NCI-H128 (cell line): ENCODE measurements around the gene MAPK4.
"Not testable (repeated sequence)": the region's sequence is repeated elsewhere in the genome, so short reads cannot be mapped to it uniquely, and the experiment has no call there.

Experiments used
- DNase-seq: peaks from one replicate; lab custom pipeline; 2025; ENCODE audit not compliant: unreplicated experiment; lab: John Stamatoyannopoulos, UW

Gene MAPK4

GRCh38 chr18:50573196-50573595 is 13.3 kb downstream of the MAPK4 start:
- DNase-seq: not testable (repeated sequence)

GRCh38 chr18:50573679-50574078 is 13.8 kb downstream of the MAPK4 start:
- no peak for DNase-seq

GRCh38 chr18:50578030-50578429 is 18.1 kb downstream of the MAPK4 start:
- no peak for DNase-seq

- DNase-seq: no peak
Measured at GRCh38 chr18:50578651-50579050, 18.8 kb downstream of the MAPK4 start.

GRCh38 chr18:50579061-50579774 is 19.3 kb downstream of the MAPK4 start:
- no peak for DNase-seq

- no peak for DNase-seq
Measured at GRCh38 chr18:50581517-50581916, 21.6 kb downstream of the MAPK4 start.

- no peak for DNase-seq
Measured at GRCh38 chr18:50582500-50582899, 22.6 kb downstream of the MAPK4 start.

GRCh38 chr18:50586710-50587109 is 26.8 kb downstream of the MAPK4 start:
- no peak for DNase-seq

- DNase-seq: no peak
Measured at GRCh38 chr18:50590593-50590992, 30.7 kb downstream of the MAPK4 start.

GRCh38 chr18:50594012-50594411 is 34.1 kb downstream of the MAPK4 start:
- no peak for DNase-seq

- DNase-seq: no peak
Measured at GRCh38 chr18:50594942-50595341, 35.1 kb downstream of the MAPK4 start.

- no peak for DNase-seq
Measured at GRCh38 chr18:50602466-50602865, 42.6 kb downstream of the MAPK4 start.

GRCh38 chr18:50606609-50607008 is 46.7 kb downstream of the MAPK4 start:
- no peak for DNase-seq

GRCh38 chr18:50607378-50607926 is 47.6 kb downstream of the MAPK4 start:
- no peak for DNase-seq

- not testable (repeated sequence) for DNase-seq
Measured at GRCh38 chr18:50609171-50609570, 49.3 kb downstream of the MAPK4 start.

GRCh38 chr18:50610349-50610748 is 50.5 kb downstream of the MAPK4 start:
- DNase-seq: no peak

- DNase-seq: no peak
Measured at GRCh38 chr18:50611529-50611941, 51.6 kb downstream of the MAPK4 start.

GRCh38 chr18:50614838-50615237 is 55.0 kb downstream of the MAPK4 start:
- DNase-seq: no peak

- DNase-seq: no peak
Measured at GRCh38 chr18:50616484-50617048, 56.7 kb downstream of the MAPK4 start.

GRCh38 chr18:50619861-50620275 is 60.0 kb downstream of the MAPK4 start:
- DNase-seq: no peak

GRCh38 chr18:50620319-50620718 is 60.4 kb downstream of the MAPK4 start:
- DNase-seq: no peak

GRCh38 chr18:50621366-50621765 is 61.5 kb downstream of the MAPK4 start:
- DNase-seq: no peak

GRCh38 chr18:50622320-50622719 is 62.4 kb downstream of the MAPK4 start:
- no peak for DNase-seq
